A549 (cell line): ENCODE data around the gene COL11A2. TPM values are rescaled to one million over a fixed set of nuclear protein-coding genes. Genes with fewer than 3 reads are reported as not detected.

Experiments used
- ATAC-seq, 2 experiments: fragments of 200-7000 bp in 1 of 2; fragments of >200 bp in 1 of 2; cut with Nextera tagmentation in 1 of 2; cut with Tn5 transposase in 1 of 2; 3 replicates each; pipeline versions ENCODE4 v1.8.0 to v1.9.1; 2018 to 2020; ENCODE audit warnings: mild to moderate bottlenecking in 1 of 2, moderate library complexity in 1 of 2
- CTCF ChIA-PET: fragments of 300-600 bp; sonication (Branson Sonifier 250); formaldehyde crosslinking; extraction: SDS; loops from one replicate; lab custom pipeline; 2021; ENCODE audit warnings: antibody characterized with exemption, inconsistent platforms; lab: Yijun Ruan, JAX
- POLR2A ChIA-PET: fragments of 350-600 bp; formaldehyde crosslinking; extraction: SDS; loops from one replicate; lab custom pipeline; 2021; ENCODE audit warnings: antibody characterized with exemption, inconsistent platforms; lab: Yijun Ruan, JAX
- DNase-seq, 2 experiments: peaks; one replicate each; pipeline versions ENCODE4 v3.0.0 to v3.0.0-alpha.2; 2011 to 2016; ENCODE audit warnings: low read depth in 1 of 2, low spot score in 1 of 2
- FAIRE-seq: peaks from 2 replicates; lab custom pipeline; 2011; peaks lifted over from hg19 to GRCh38; lab: Jason Lieb, UNC
- H3K27ac ChIP-seq, 2 experiments: fragments of >200 bp; sonication (Bioruptor Twin); formaldehyde crosslinking; 3 replicates each; pipeline ENCODE4 v1.5.1; 2016 to 2017
- H3K4me1 ChIP-seq: fragments of >200 bp; sonication (Bioruptor Twin); formaldehyde crosslinking; 3 replicates; pipeline ENCODE4 v1.6.1; 2016
- H3K4me2 ChIP-seq: fragments of >200 bp; sonication (Bioruptor Twin); formaldehyde crosslinking; 3 replicates; pipeline ENCODE4 v1.6.1; 2016
- H3K4me3 ChIP-seq: fragments of >200 bp; sonication (Bioruptor Twin); formaldehyde crosslinking; 3 replicates; pipeline ENCODE4 v1.5.1; 2016
- H3K9me3 ChIP-seq: fragments of >200 bp; sonication (Bioruptor Twin); formaldehyde crosslinking; 3 replicates; pipeline ENCODE4 v1.6.1; 2016
- BHLHE40 ChIP-seq: IDR thresholded peaks from 2 replicates; pipeline ENCODE4 v1.6.1; 2012; ENCODE audit warnings: low read depth, low read length, inconsistent platforms
- EHF ChIP-seq: fragments of 250-450 bp; sonication (Bioruptor Pico); IDR thresholded peaks from 2 replicates; pipeline ENCODE4 v1.5.0; 2020; ENCODE audit warnings: mild to moderate bottlenecking
- FOSL2 ChIP-seq, 2 experiments: fragments of 450-650 bp in 1 of 2; fragments of >200 bp in 1 of 2; sonication (Bioruptor Twin) in 1 of 2; formaldehyde crosslinking; IDR thresholded peaks; 2 replicates each; pipeline versions ENCODE4 v1.5.0 to v1.6.1; 2016 to 2020; ENCODE audit warnings: mild to moderate bottlenecking in 1 of 2, moderate library complexity in 1 of 2
- FOXS1 ChIP-seq: fragments of 250-450 bp; sonication (Bioruptor Pico); IDR thresholded peaks from 2 replicates; pipeline ENCODE4 v1.5.0; 2020; ENCODE audit warnings: mild to moderate bottlenecking, moderate library complexity
- HMGXB4 ChIP-seq: fragments of 250-450 bp; sonication (Bioruptor Pico); IDR thresholded peaks from 2 replicates; pipeline ENCODE4 v1.5.0; 2021; ENCODE audit warnings: mild to moderate bottlenecking, moderate library complexity, borderline replicate concordance
- KDM5A ChIP-seq: fragments of 200-600 bp; sonication (generic); IDR thresholded peaks from 2 replicates; pipeline ENCODE4 v1.6.1; 2016; ENCODE audit warnings: antibody characterized with exemption, mild to moderate bottlenecking
- MAX ChIP-seq: IDR thresholded peaks from 2 replicates; pipeline ENCODE4 v1.6.1; 2012
- NR3C1 ChIP-seq: fragments of >200 bp; sonication (Bioruptor Twin); formaldehyde crosslinking; IDR thresholded peaks from 3 replicates; pipeline ENCODE4 v1.6.1; 2017
- PBX3 ChIP-seq: IDR thresholded peaks from 2 replicates; pipeline ENCODE4 v1.6.1; 2012
- POLR2AphosphoS2 ChIP-seq: conservative IDR thresholded peaks from 2 replicates; pipeline ENCODE4 v1.6.1; 2012; ENCODE audit warnings: low read length, improper control_type of control experiment, inconsistent platforms
- RAD21 ChIP-seq, 2 experiments: fragments of >200 bp in 1 of 2; sonication (Bioruptor Twin) in 1 of 2; formaldehyde crosslinking in 1 of 2; IDR thresholded peaks in 1 of 2; conservative IDR thresholded peaks in 1 of 2; 2 replicates in 1 of 2; 3 replicates in 1 of 2; pipeline ENCODE4 v1.6.1; 2012 to 2018; ENCODE audit warnings: inconsistent platforms in 1 of 2
- RARB ChIP-seq: fragments of 250-450 bp; sonication (Bioruptor Pico); IDR thresholded peaks from 2 replicates; pipeline ENCODE4 v1.8.0; 2021; ENCODE audit warnings: mild to moderate bottlenecking, moderate library complexity
- RCOR1 ChIP-seq: fragments of 150-350 bp; IDR thresholded peaks from 2 replicates; pipeline ENCODE4 v1.6.1; 2014; ENCODE audit warnings: antibody characterized with exemption, low read length, low read depth
- REST ChIP-seq: fragments of 200-600 bp; sonication (generic); IDR thresholded peaks from 2 replicates; pipeline ENCODE4 v1.6.1; 2016; ENCODE audit warnings: antibody characterized with exemption, mild to moderate bottlenecking, moderate library complexity
- SMC3 ChIP-seq: fragments of >200 bp; sonication (Bioruptor Twin); formaldehyde crosslinking; IDR thresholded peaks from 3 replicates; pipeline ENCODE4 v1.6.1; 2018; ENCODE audit warnings: inconsistent platforms
- USF2 ChIP-seq: fragments of 450-650 bp; IDR thresholded peaks from 2 replicates; pipeline ENCODE4 v1.6.1; 2014; ENCODE audit warnings: antibody characterized with exemption
- WGBS: methylation state at CpG from one replicate; pipeline ENCODE4 v1.1.6; 2017; ENCODE audit errors: missing lambda C conversion rate; 5-methylcytosine and 5-hydroxymethylcytosine counted together
- polyA plus RNA-seq, 4 experiments: library from polyadenylated mRNA; depleted of rRNA in 3 of 4; stranded (reverse); fragments of >200 nt; fragmentation: RNase III in 1 of 4; extraction: RNeasy Plus Mini Kit Qiagen cat#74134 plus additional on column Dnase treatment in 1 of 4; gene quantifications; 2 replicates in 3 of 4; 3 replicates in 1 of 4; pipeline ENCODE4 v1.2.3, GENCODE V29; 2011 to 2017

COL11A2 gene
- polyA plus RNA-seq, 2 of the 4 experiments (the other 2 are of a cell fraction): 0.66 to 1.3 TPM

GRCh38 chr6:33199687-33200218 is 7.5 kb upstream of the COL11A2 start:
- FAIRE-seq: no peak
- ChIA-PET POLR2A (interaction anchor here (0.6 to 1.5 kb wide), 4 partner anchors 9 to 228 kb away, joined by 3 to 6 read pairs (median 4); partner anchors contain the start of gene RING1), CTCF (interaction anchor here (0.8 kb wide), 1 partner anchor 48 kb away, joined by 3 read pairs; no protein-coding TSS in a partner anchor)
- 7% methylated on average over 11 of the region's 26 CpGs for WGBS
- Histone ChIP-seq H3K4me1 (peaks cover 26% of the 10 kb centered on the region), H3K27ac (peak overlapping the region; percentile 97 to 100), H3K9me3 (no peaks in the 10 kb centered on the region), H3K4me2 (peak overlapping the region; percentile 99), H3K4me3 (peak overlapping the region; percentile 98)
- peak; percentile 53 to 81 for DNase-seq
- ATAC-seq: peak; percentile 20 to 51; a peak in 5 of 6 replicates
- TF ChIP-seq MAX (peak; percentile 37), PBX3 (no peak), KDM5A (0 out of 2 replicates have a peak, but pooled peaks have one; percentile 7), EHF (CRISPR knock-in tag) (no peak), USF2 (peak; percentile 28; the same call in 1 of the 2 replicates)

- FAIRE-seq (no peak), ATAC-seq (no peak), DNase-seq (no peak)
- Histone ChIP-seq H3K4me1 (peaks cover 23% of the 10 kb centered on the region), H3K4me3 (peak overlapping the region; percentile 98), H3K27ac (peak overlapping the region; percentile 97 to 100; a peak in 5 of 6 replicates), H3K9me3 (no peaks in the 10 kb centered on the region), H3K4me2 (peak overlapping the region; percentile 99)
- TF ChIP-seq BHLHE40 (no peak), RAD21 (conservative IDR thresholded peaks at IDR 0.05 in 1 of 2, IDR thresholded peaks at IDR 0.05 in 1 of 2) (no peak), RCOR1 (no peak), HMGXB4 (CRISPR knock-in tag) (no peak), POLR2AphosphoS2 (no peak), REST (no peak), FOSL2 (IDR thresholded peaks at IDR 0.05) (no peak), FOSL2 (CRISPR knock-in tag; IDR thresholded peaks at IDR 0.05) (no peak), FOXS1 (CRISPR knock-in tag) (no peak), RARB (CRISPR knock-in tag) (no peak), NR3C1 (no peak), SMC3 (no peak)
- POLR2A ChIA-PET: interaction anchor here (0.9 to 1.5 kb wide), 2 partner anchors 10 to 227 kb away, joined by 4 to 6 read pairs; partner anchors contain the start of gene RING1
- 18% methylated on average over 1 of the region's 3 CpGs for WGBS
- CTCF ChIA-PET: interaction anchor here (0.8 to 2.1 kb wide), 3 partner anchors 10 to 49 kb away, joined by 3 to 9 read pairs (median 8); partner anchors contain the start of gene RING1
These were observed 6.7 kb upstream of the COL11A2 start for GRCh38 chr6:33198853-33199436.
